DOHH2 (cell line): Measurements from ENCODE around the gene SART1.
"Not testable (repeated sequence)": the region's sequence is repeated elsewhere in the genome, so short reads cannot be mapped to it uniquely, and the experiment has no call there.

Experiments used
- EZH2phosphoT487 ChIP-seq: fragments of 200-600 bp; sonication (generic); IDR thresholded peaks from 2 replicates; pipeline ENCODE4 v1.6.1; 2017; ENCODE audit warnings: borderline replicate concordance, mild to moderate bottlenecking, antibody characterized with exemption, low read length, moderate library complexity, mixed read lengths
- TF ChIP-seq, protein P1 (sequence below): fragments of 200-600 bp; sonication (generic); IDR thresholded peaks from one replicate; pipeline ENCODE4 v1.5.1; 2014; ENCODE audit warnings: antibody characterized with exemption, mild to moderate bottlenecking, low read depth, low read length; ENCODE audit not compliant: poor library complexity, severe bottlenecking

- TF ChIP-seq, protein P1, sequence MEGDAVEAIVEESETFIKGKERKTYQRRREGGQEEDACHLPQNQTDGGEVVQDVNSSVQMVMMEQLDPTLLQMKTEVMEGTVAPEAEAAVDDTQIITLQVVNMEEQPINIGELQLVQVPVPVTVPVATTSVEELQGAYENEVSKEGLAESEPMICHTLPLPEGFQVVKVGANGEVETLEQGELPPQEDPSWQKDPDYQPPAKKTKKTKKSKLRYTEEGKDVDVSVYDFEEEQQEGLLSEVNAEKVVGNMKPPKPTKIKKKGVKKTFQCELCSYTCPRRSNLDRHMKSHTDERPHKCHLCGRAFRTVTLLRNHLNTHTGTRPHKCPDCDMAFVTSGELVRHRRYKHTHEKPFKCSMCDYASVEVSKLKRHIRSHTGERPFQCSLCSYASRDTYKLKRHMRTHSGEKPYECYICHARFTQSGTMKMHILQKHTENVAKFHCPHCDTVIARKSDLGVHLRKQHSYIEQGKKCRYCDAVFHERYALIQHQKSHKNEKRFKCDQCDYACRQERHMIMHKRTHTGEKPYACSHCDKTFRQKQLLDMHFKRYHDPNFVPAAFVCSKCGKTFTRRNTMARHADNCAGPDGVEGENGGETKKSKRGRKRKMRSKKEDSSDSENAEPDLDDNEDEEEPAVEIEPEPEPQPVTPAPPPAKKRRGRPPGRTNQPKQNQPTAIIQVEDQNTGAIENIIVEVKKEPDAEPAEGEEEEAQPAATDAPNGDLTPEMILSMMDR = not testable (repeated sequence)
- not testable (repeated sequence) for TF ChIP-seq EZH2phosphoT487
These were observed 61.6 kb downstream of the SART1 start for GRCh38 chr11:66023186-66023440.
